Right lung (tissue), 5 donors: ENCODE results near the gene B4GALT5. TPM values are rescaled to one million over a fixed set of nuclear protein-coding genes. Genes with fewer than 3 reads are reported as not detected.
"Not testable (repeated sequence)": the region's sequence is repeated elsewhere in the genome, so short reads cannot be mapped to it uniquely, and the experiment has no call there.

Source experiments
- DNase-seq, 2 donors: peaks; one replicate each; pipeline ENCODE4 v3.0.0-alpha.2; 2013
- polyA plus RNA-seq, 5 donors: library from polyadenylated mRNA; unstranded; fragments of 120-200 nt; gene quantifications; one replicate each; pipeline versions ENCODE4 v1.2.1 to v1.2.3, GENCODE V29; 2013; ENCODE audit warnings: inconsistent platforms in 1 of 5, low replicate concordance in 1 of 5; ENCODE audit not compliant: insufficient read length in 5 of 5, insufficient read depth in 1 of 5

The B4GALT5 gene
- polyA plus RNA-seq, 5 donors, result 39.7 to 49.2 (median 42.7) TPM

DNA sequence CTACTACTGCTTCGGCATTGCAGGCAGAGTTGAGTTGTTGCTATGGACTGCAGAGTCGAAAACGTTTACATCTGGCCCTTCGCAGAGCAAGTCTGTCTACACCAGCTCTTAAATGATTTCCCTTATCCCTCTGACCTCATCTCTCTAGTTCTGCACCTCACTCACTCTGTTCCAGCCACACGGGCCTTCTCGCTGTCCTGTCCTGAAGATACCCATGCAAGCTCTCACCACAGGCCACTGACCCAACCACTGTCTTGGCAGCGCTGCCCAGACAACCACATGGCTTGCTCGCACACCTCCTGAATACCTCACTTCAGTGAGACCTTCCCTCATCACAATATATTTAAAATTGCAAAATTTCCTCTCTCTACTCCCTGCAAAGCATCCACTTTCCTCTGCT lies 31.4 kb downstream of the B4GALT5 start:
- DNase-seq, result no peak

DNA sequence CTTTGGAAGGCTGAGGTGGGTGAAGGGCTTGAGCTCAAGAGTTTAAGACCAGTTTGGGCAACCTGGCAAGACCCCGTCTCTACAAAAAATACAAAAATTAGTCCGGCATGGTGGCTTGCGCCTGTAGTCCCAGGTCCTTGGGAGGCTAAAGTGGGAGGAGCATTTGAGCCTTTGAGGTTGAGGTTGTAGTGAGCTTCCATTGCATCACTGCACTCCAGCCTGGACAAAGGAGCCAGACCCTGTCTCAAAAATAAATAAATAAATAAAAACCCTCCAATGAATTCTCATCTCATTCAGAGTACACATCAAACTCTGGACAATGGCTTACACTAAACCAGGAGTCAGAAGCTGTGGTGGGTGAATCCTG lies 31.8 kb downstream of the B4GALT5 start:
- DNase-seq, result no peak

DNA sequence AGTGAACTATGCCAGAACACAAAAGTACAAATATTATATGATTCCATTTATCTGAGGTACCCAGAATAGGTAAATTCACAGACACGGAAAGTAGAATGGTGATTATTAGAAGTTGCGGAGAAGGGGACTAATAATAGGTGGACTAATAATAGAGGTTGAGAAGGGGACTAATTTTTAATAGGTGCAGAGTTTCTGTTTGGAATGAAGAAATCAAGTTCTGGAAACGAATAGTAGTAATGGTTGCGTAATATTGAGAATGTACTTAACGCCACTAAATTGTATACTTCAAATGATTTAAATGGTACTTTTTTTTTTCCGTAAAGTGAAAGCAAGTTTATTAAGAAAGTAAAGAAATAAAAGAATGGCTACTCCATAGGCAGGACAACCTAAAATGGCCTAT lies 33.2 kb downstream of the B4GALT5 start:
- no peak for DNase-seq

DNA sequence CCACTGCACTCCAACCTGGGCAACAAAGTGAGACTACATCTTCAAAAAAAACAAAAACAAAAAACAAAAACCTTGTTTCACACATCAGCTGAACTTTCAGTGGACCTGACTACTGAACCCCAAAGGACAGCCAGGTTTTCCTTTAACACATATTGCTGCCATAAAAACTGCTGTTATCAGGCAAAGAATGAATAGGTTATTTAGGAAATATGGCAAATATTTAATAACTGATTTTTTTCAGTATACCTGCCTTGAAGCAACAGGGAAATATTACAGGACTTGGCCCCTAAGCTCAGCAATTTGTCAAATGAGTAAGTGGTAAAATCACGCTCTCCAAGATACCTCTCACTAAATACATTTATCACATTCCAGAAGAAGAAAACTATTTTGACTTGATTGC lies 34.0 kb downstream of the B4GALT5 start:
- DNase-seq, result no peak

DNA sequence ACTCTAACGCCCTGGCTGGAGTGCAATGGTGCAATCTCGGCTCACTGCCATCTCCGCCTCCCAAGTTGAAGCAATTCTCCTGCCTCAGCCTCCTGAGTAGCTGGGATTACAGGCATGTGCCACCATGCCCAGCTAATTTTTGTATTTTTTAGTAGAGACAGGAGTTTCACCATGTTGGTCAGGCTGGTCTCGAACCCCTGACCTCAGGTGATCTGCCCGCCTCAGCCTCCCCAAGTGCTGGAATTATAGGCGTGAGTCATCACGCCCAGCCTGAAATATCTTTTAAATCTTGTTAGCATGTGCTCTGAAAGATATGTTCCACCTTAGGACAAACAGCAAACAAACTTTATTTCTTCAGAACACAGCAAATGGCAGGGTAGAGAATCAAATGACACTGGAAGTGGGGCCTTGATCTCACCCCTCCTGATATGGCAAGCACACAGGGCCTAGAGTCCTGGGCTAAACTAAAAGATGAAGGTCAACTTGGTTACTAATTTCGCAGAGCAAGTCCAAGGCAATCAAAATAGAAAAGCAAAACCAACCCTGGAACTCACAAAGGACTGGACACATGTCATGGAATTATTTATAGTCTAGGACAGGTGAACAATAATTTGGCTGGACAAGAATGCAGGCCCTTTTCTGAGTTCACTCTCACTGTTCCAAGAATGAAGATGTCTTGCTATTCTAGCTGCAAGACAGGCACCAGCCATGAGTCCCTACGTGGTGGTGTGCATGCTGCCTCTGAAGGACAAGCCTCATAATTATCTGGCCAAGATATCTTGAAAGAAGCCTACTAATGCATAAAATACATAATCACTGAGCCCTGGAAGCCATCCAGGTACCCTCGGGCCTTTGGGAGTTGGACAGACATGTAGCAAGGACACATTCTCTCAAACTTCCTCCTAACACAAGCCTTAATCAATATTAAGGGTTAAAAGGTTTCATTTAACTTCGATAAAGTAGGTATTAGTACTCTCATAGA lies 35.6 kb downstream of the B4GALT5 start:
- no peak for DNase-seq

DNA sequence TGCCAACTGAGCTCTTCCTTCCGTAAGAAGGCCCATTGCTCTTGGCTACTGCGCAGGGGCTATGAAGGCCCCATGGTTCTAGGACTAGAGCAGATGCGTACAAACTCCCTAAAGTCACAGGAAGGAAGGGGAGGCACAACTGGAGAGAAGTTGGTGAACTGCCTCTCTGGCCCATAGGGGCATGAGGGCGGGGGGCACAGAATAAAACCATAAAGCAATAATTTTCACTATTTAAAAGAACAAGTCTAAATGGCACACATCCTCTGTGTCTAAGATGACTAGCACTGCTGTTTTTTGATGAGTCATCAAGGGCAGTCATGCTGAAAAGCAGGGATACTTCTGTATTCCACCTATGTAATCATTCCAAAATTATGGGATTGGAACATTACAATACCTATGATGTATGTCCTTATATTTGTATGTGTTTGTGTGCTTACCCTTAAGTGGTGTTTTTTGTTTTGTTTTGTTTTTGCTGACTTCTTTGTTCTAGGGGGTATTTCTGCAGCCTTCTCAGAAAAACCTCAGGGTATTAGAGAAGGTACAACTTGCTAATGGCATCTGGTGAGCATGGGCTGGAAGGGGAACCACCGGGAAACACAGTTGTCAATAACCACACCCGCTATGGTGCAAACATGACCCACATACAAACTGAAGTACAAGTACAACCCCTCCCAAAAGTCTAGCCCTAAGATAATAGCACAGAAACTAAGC lies 36.9 kb downstream of the B4GALT5 start:
- DNase-seq, result no peak

DNA sequence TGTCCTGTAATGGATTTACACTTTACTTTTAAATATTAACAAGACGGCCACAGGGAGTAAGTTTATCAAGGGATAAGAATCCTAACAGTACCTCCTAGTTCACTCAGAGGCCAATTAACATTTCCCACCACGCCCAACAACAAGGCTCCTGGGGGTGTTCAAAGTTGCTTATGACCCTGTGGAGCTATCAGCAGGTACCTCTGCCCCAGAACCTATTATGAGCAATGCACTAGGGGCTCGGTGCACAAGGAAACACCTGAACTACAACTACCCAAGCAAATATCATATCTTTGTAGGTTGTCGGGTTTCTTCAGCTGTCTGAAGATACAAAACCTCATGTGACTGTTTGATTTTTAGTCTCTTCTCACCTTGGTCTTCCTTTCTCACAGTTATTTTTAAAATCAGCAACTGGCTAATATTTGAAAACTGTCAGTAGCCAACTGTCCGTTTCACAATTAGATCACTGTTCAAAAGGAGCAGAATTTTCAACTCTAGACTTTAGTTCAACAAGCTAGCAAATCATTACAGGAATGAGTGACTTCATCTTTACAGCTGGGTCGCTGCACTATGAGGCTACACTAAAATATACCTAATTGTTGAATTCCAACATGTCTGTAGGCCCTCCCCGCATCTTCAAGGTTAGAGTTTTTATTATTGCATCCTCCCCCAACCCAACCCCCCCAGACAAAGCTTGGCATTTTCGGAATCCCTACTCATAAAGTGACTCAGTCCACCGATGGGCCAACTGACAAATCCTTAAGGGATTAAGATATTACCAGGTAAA lies 38.1 kb downstream of the B4GALT5 start:
- DNase-seq, result no peak

DNA sequence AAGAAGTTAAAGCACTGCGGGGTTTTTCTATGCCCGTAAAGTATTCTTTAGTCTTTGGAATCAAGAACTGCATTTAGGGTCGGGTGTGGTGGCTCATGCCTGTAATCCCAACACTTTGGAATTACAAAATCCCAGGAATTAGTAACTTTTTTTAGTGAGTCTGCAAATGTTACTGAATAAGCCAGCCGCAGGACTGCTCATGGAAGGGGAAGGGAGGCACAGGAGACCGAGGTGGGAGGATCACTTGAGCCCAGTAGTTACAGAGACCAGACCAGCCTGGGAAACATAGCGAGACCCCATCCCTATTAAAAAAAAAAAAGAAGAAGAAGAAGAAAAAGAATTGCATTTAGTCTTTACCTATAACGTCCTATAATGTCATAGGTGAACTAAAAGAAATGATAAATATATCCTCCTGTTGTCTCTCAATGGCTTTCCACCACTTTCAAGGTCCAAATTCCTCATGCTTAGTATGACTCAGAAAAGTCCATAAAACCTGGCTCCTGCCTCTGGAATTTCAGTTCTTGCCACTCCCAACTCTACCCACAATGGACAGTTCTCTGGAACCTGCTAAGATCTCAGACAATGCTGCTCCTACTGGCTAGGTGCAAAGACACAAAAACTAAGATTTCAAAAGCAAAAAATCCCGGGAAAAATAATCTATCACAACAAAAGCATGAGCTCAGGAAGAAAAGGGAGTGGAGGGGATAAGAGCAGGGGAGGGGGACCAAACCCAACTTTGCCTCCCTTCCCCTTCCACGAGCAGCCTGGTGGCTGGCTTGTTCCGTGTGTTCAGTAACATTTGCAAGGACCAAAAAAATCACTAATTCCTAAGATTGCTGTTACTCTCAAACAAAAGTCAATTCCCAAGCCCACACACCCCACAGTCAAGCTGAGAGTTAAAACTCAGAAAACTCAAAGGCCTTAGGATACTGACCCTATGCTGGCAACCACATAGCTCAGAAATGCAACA lies 39.0 kb downstream of the B4GALT5 start:
- no peak for DNase-seq

DNA sequence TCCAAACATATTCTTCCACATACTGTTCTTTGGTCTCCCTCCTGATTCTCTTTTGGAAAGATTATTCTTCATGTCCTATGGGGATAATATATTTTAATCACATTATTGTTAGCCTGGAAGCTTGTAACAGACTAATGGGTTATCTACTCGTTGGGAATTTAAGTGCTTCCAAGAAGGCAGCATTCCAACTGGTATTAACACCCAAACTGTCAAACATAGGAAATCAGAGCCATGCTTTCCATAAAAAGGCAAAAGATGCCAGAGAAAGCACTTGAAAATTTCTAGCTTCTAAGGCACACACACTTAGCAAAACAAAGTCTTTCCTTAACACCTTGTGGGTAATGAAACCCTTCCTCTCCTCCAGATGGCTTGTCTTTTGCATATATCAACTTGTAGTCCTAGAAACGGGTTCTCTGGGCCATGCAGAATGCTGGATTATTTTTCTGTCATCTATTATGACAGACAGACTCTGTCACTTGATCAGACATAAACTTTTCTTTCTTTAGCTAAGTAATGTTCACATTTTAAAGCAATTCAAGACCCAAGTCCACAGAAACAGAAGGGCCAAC lies 41.5 kb downstream of the B4GALT5 start:
- DNase-seq, result no peak

DNA sequence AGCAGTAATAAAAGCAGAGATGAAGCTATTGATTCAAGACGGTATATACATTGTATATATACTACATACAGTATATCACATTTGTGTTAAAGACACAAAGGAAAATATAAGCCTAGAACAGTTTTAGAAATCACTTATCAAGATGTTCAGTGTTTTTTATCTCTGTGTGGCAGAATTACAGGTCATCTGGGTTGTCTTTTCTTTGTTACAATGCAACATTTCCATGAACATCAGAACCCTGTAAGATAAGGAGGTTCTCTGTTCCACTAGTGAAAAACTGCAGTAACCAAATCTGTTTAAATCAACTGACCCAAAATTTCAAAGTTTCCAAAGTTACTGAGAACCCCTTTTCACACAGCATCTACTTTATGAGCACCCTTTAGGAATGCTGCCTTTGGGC lies 42.2 kb downstream of the B4GALT5 start:
- DNase-seq, result no peak

DNA sequence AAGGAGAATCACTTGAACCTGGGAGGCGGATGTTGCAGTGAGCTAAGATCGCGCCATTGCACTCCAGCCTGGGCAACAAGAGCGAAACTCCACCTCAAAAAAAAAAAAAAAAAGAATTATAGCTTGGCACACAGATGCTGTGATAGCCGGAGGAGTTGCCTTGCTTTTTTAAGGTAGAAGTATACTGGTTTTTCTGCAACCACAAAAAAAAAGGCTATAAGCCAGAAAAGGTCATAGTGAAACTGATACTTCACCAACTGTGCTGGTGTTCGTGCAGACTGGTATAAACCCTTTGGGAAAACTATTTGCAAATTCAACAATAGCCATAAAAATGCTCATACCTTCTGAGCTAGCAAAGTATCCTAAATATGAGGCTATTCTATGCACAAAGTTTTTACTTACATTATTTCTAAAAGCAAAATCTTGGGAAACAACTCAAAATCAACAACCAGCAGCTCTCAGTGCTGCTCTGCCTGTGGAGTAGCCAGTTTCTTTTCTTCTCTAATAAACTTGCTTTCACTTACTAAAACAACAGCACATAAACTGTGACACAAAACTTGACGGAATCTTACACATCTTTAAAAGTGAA lies 44.0 kb downstream of the B4GALT5 start:
- no peak for DNase-seq

DNA sequence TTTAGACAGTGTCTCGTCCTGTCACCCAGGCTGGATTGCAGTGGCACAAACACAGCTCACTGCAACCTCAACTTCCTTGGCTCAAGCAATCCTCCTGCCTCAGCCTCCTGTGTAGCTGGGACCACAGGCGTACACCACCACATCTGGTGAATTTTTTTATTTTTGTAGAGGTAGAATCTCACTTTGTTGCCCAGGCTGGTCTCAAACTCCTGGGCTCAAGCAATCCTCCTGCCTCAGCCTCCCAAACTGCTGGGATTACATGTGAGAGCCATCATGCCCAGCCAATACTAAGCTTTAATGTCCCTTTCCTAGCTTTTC lies 44.8 kb downstream of the B4GALT5 start:
- not testable (repeated sequence) for DNase-seq

DNA sequence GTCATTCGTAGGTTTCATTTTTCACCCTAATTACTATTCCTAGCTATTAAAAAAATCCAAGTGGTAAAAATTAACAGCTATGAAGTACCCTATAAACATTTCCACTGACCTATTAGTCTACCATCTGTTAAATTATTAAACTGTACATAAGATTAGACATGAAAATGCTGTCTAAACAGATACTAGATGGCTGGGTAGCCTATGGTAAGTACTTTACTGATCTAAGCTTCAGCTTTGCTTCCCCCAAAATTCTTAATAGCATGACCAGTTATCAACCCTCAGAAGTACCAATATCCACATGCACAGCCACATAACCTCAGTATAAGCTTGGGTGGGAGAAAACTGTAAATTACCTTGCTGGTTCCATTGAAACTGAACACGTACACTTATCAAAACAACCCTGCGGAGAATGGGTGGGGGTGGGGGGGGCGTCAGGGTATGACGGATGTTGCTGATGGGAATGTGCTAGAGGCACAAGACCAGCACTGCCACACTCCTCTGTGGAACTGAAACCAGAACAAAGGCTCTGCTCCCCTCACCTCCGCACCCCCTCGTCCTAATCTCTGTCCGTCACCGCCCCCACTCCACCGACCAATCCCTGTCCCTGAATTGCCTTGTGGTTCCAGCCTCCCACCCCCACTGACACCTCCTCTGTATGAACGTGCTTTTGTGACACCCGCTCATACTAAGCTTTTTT lies 45.3 kb downstream of the B4GALT5 start:
- DNase-seq, result no peak

DNA sequence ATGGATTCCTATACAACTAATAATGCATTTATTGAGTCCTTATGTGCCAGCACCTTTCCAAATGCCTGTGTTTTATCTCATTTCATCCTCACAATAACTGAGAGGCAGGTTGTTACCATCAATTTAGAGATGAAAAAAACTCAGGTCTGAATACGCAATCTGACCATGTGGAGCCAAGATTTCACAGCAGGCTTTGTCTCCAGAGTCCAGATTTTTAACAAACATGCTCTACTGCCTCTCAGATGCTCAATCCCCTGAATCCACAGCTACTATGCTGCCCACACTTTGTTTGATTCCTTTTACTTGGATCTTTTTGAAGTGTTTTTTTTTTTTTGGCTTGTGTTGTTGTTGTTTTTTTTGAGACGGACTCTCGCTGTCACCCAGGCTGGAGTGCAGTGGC lies 46.8 kb downstream of the B4GALT5 start:
- DNase-seq, result no peak

DNA sequence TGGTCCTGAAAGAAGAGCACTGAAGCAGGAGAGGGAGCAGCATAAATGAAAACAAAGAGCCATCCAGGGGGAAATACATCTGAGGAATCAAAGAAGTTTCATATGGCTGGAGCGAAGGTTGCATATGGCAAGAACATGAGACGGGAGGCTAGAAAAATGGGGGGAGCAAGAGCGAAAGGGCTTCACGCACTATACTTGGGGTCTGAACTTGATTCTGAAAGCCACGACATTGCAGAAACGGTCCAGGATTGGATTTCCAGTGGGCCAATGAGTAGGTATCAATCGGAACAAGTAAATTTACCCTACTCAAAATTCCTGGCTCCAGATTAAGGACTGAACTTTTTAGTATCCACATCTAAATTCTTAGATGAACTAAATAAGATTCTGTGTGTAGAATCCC lies 47.9 kb downstream of the B4GALT5 start:
- DNase-seq, result no peak

DNA sequence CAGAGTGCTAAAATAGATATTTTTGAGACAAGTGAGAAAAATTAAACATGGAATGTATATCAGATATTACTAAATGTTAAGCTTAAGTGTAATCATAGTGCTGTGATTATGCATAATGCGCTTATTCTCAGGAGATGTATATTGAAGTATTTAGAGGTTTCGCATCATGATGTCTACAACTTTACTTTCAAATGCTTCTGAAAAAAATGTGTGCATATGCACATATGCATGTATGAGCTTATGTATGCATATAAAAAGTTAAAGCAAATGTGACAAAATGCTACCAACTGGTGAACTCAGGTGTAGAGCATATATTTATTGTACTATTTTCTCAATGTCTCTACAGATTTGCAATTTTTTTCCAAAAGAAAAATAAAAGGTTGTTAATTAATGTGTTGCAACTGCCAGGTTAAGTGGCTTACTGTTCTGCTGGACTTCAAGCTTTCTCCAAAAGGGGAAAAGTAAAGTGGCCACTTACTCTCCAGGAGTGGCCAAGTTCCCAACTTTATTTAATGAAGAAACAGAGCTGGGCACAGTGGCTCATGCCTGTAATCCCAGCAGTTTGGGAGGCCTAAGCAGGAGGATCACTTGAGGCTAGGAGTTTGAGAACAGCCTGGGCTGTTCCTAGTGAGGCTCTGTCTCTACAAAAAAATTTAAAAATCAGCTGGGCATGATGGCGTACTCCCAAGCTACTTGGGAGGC lies 48.9 kb downstream of the B4GALT5 start:
- no peak for DNase-seq

DNA sequence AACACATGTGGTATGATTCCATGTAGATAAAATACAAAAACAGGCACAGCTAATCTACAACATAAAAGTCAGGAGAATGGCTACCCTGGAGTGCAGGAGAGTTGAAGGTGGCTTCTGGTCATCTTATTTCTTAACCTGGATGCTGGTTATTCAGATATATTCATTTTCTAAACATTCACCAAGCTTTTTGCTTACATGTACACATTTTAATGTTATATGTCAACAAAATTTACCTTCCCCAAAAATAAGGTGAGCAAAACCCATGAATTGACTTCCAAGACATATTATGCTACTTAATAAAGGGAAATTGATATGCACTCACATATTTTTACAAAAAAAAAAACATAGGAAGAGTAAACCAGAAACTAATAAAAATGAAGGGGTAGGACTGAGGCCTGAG lies 50.6 kb downstream of the B4GALT5 start:
- DNase-seq, result no peak

DNA sequence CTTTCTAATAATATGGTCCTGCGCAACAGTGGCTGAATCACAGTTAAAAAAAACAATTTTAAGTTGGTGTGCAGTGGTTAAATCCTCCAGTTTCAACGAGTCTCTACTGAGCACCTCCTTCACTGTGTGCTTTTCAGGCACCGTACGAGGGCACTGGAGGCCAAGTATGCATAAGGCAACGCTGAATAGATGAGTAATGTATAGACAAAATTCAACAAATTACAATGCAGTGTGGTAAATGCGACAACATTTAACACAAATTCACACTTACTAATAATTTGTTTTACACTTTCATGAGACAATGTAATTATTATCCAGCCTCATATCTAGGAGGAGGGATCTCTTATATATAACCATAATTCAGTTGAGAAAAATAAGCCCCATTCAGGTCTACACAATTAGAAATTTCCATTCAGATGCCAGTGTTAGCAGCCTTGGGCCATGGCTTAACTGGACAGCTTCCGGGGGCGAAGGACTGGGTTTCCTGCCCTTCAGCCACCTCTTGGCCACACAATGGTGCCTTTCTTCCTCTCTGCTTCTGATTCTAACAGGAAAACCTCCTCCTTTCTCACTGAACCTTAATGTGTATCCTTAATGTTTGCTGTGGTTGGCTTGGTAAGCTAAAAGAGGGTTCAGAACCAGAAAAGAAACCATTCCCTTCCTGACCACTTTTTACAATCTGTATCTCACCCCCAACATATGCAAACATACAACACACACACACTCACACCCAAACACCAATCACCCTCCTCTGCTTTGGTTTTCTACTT lies 51.9 kb downstream of the B4GALT5 start:
- no peak for DNase-seq
